Upper lobe of left lung (tissue), 6 donors: ENCODE measurements around the gene FUT6. TPM values are rescaled to one million over a fixed set of nuclear protein-coding genes. Genes with fewer than 3 reads are reported as not detected.
"Not testable (repeated sequence)": the region's sequence is repeated elsewhere in the genome, so short reads cannot be mapped to it uniquely, and the experiment has no call there.

ENCODE experiments used
- ATAC-seq, 2 donors: fragments of 200-7000 bp; cut with Tn5 transposase; one replicate each; pipeline ENCODE4 v1.9.1; 2022; ENCODE audit warnings: mild to moderate bottlenecking in 2 of 2, moderate library complexity in 2 of 2; ENCODE audit not compliant: low FRiP score in 2 of 2
- DNase-seq, 2 donors: peaks; one replicate each; pipeline ENCODE4 v3.0.0-alpha.2; 2019 to 2020
- H3K27ac ChIP-seq, 4 donors: fragments of 200-600 bp; sonication (generic); one replicate each; pipeline ENCODE4 v1.5.1; 2016 to 2019
- H3K27me3 ChIP-seq, 4 donors: fragments of 200-600 bp; sonication (generic); one replicate each; pipeline ENCODE4 v1.5.1; 2017 to 2019
- H3K36me3 ChIP-seq, 4 donors: fragments of 200-600 bp; sonication (generic); one replicate each; pipeline ENCODE4 v1.5.1; 2016 to 2019
- H3K4me1 ChIP-seq, 4 donors: fragments of 200-600 bp; sonication (generic); one replicate each; pipeline ENCODE4 v1.5.1; 2018 to 2019
- H3K4me3 ChIP-seq, 4 donors: fragments of 200-600 bp; sonication (generic); one replicate each; pipeline ENCODE4 v1.5.1; 2017 to 2019; ENCODE audit warnings: mild to moderate bottlenecking in 2 of 4, moderate library complexity in 1 of 4
- H3K9me3 ChIP-seq, 4 donors: fragments of 200-600 bp; sonication (generic); one replicate each; pipeline ENCODE4 v1.5.1; 2018 to 2019
- CTCF ChIP-seq, 6 experiments: fragments of 450-650 bp in 4 of 6; fragments of 200-600 bp in 2 of 6; sonication (generic) in 2 of 6; IDR thresholded peaks; one replicate each; pipeline ENCODE4 v1.5.1; 2016 to 2019; ENCODE audit warnings: antibody characterized with exemption in 6 of 6
- EP300 ChIP-seq, 4 donors: sonication (generic); formaldehyde crosslinking; IDR thresholded peaks; one replicate each; pipeline ENCODE4 v1.5.1; 2017; ENCODE audit warnings: antibody characterized with exemption in 4 of 4, control low read depth in 2 of 4
- POLR2A ChIP-seq, 4 donors: fragments of 450-650 bp; IDR thresholded peaks; one replicate each; pipeline ENCODE4 v1.5.1; 2016 to 2017; ENCODE audit warnings: antibody characterized with exemption in 4 of 4, mild to moderate bottlenecking in 2 of 4
- POLR2AphosphoS5 ChIP-seq, 2 donors: sonication (generic); formaldehyde crosslinking; IDR thresholded peaks; one replicate each; pipeline ENCODE4 v1.5.1; 2017; ENCODE audit warnings: antibody characterized with exemption in 2 of 2
- WGBS, 2 donors: methylation state at CpG; one replicate each; pipeline ENCODE4 v1.1.5; 2017 to 2018; 5-methylcytosine and 5-hydroxymethylcytosine counted together
- total RNA-seq, 6 donors: library from RNA; depleted of rRNA in 4 of 6; stranded (reverse); fragments of >200 nt in 4 of 6; gene quantifications; one replicate each; pipeline versions ENCODE4 v1.1.0 to v1.2.1, GENCODE V29; 2016 to 2021
- donor health status: DM: no; HTN: no; CAD: no; lungs with moderate emphysema.
- donor health status: DM: no; HTN: yes; CAD: no; lungs with severe emphysema.

The FUT6 gene
- total RNA-seq, 6 donors from 2014 or later: 0.30 to 3.6 (median 0.82) TPM

GRCh38 chr19:5877427-5877826 is 37.9 kb upstream of the FUT6 start:
- ATAC-seq: no peak
- Histone ChIP-seq H3K27me3 (peaks cover 0 to 6% (median 2%) of the 10 kb centered on the region in 4 donors), H3K4me1 (peaks cover 7 to 11% (median 10%) of the 10 kb centered on the region in 4 donors), H3K4me3 (no peak overlapping the region), H3K9me3 (no peaks in the 10 kb centered on the region), H3K36me3 (no peaks in the 10 kb centered on the region), H3K27ac (no peak overlapping the region)
- DNase-seq: no peak
- TF ChIP-seq EP300 (IDR thresholded peaks at IDR 0.05) (no peak), CTCF (IDR thresholded peaks at IDR 0.05) (no peak), POLR2A (IDR thresholded peaks at IDR 0.05) (no peak), POLR2AphosphoS5 (IDR thresholded peaks at IDR 0.05) (no peak)
- WGBS, 2 donors: 75 to 87% methylated on average over 6 to 8 of the region's 8 CpGs

GRCh38 chr19:5874496-5874895 is 35.0 kb upstream of the FUT6 start:
- H3K27ac ChIP-seq, H3K9me3 ChIP-seq, H3K4me1 ChIP-seq, H3K36me3 ChIP-seq, ATAC-seq, DNase-seq, H3K27me3 ChIP-seq, H3K4me3 ChIP-seq: not testable (repeated sequence)
- 64 to 86% methylated on average over 7 of the region's 7 CpGs for WGBS, 2 donors

GRCh38 chr19:5873617-5874199 is 34.2 kb upstream of the FUT6 start:
- TF ChIP-seq EP300 (IDR thresholded peaks at IDR 0.05) (no peak), CTCF (IDR thresholded peaks at IDR 0.05) (no peak), POLR2AphosphoS5 (IDR thresholded peaks at IDR 0.05) (no peak), POLR2A (IDR thresholded peaks at IDR 0.05) (no peak)
- no peak overlapping the region for H3K4me3 ChIP-seq
- no peak overlapping the region for H3K27ac ChIP-seq
- ATAC-seq (no peak), DNase-seq (no peak)
- no peaks in the 10 kb centered on the region for H3K27me3 ChIP-seq
- no peaks in the 10 kb centered on the region for H3K9me3 ChIP-seq
- WGBS, 2 donors: 88 to 96% methylated on average over 11 to 12 of the region's 12 CpGs
- H3K4me1 ChIP-seq: no peaks in the 10 kb centered on the region
- H3K36me3 ChIP-seq: no peaks in the 10 kb centered on the region

GRCh38 chr19:5870986-5871394 is 31.5 kb upstream of the FUT6 start:
- H3K27ac ChIP-seq: no peak overlapping the region
- H3K4me1 ChIP-seq: no peaks in the 10 kb centered on the region
- no peaks in the 10 kb centered on the region for H3K9me3 ChIP-seq
- H3K36me3 ChIP-seq: no peaks in the 10 kb centered on the region
- ATAC-seq (no peak), DNase-seq (no peak)
- no peaks in the 10 kb centered on the region for H3K27me3 ChIP-seq
- TF ChIP-seq POLR2AphosphoS5 (IDR thresholded peaks at IDR 0.05) (no peak), EP300 (IDR thresholded peaks at IDR 0.05) (no peak), CTCF (IDR thresholded peaks at IDR 0.05) (no peak), POLR2A (IDR thresholded peaks at IDR 0.05) (no peak)
- WGBS, 2 donors: 67 to 72% methylated on average over 12 of the region's 12 CpGs
- no peak overlapping the region for H3K4me3 ChIP-seq

GRCh38 chr19:5867201-5868136 is 28.0 kb upstream of the FUT6 start:
- WGBS, 2 donors: 52 to 85% methylated on average over 7 to 31 of the region's 31 CpGs
- no peak for TF ChIP-seq POLR2AphosphoS5 (IDR thresholded peaks at IDR 0.05)
- no peak for TF ChIP-seq EP300 (IDR thresholded peaks at IDR 0.05)
- no peak for TF ChIP-seq POLR2A (IDR thresholded peaks at IDR 0.05)
- TF ChIP-seq CTCF (IDR thresholded peaks at IDR 0.05): no peak

More at GRCh38 chr19:5867201-5868136, 28.0 kb upstream of the FUT6 start:
- H3K36me3 ChIP-seq: no peaks in the 10 kb centered on the region
- no peak overlapping the region for H3K4me3 ChIP-seq
- no peaks in the 10 kb centered on the region for H3K4me1 ChIP-seq
- H3K27ac ChIP-seq: no peak overlapping the region
- H3K9me3 ChIP-seq: no peaks in the 10 kb centered on the region
- H3K27me3 ChIP-seq: no peaks in the 10 kb centered on the region
- DNase-seq (no peak), ATAC-seq (no peak)
